RWPE2 (cell line): Measurements from ENCODE around the gene KCNAB3.

Source experiments
- ATAC-seq: fragments of 200-7000 bp; cut with Tn5 transposase; 3 replicates; pipeline ENCODE4 v1.9.1; 2021; ENCODE audit warnings: low read depth
- DNase-seq: peaks from one replicate; pipeline ENCODE4 v3.0.0-alpha.2; 2020; ENCODE audit warnings: low spot score
- H3K27ac ChIP-seq: fragments of 450-650 bp; 2 replicates; pipeline ENCODE4 v1.5.1; 2017; ENCODE audit warnings: mild to moderate bottlenecking; ENCODE audit not compliant: poor library complexity, severe bottlenecking
- H3K27me3 ChIP-seq: fragments of 250-450 bp; sonication (Bioruptor Pico); 2 replicates; pipeline ENCODE4 v1.5.1; 2021; ENCODE audit warnings: mild to moderate bottlenecking, moderate library complexity; ENCODE audit not compliant: insufficient read depth, poor library complexity, severe bottlenecking
- H3K36me3 ChIP-seq: fragments of 250-450 bp; sonication (Bioruptor Pico); 2 replicates; pipeline ENCODE4 v1.5.1; 2020; ENCODE audit warnings: low read depth, mild to moderate bottlenecking, moderate library complexity
- H3K4me1 ChIP-seq: fragments of 250-450 bp; sonication (Bioruptor Pico); 2 replicates; pipeline ENCODE4 v1.5.1; 2021; ENCODE audit warnings: mild to moderate bottlenecking, moderate library complexity; ENCODE audit not compliant: insufficient read depth, poor library complexity, severe bottlenecking
- H3K4me3 ChIP-seq: fragments of 250-450 bp; sonication (Bioruptor Pico); 2 replicates; pipeline ENCODE4 v1.5.1; 2021; ENCODE audit warnings: mild to moderate bottlenecking, moderate library complexity; ENCODE audit not compliant: severe bottlenecking
- H3K9me3 ChIP-seq: fragments of 250-450 bp; sonication (Bioruptor Pico); 2 replicates; pipeline ENCODE4 v1.5.1; 2021; ENCODE audit warnings: mild to moderate bottlenecking, moderate library complexity; ENCODE audit not compliant: severe bottlenecking
- CTCF ChIP-seq: fragments of 450-650 bp; IDR thresholded peaks from one replicate; pipeline ENCODE4 v1.5.1; 2017; ENCODE audit warnings: mild to moderate bottlenecking, moderate library complexity; ENCODE audit not compliant: poor library complexity, severe bottlenecking

Gene KCNAB3

DNA sequence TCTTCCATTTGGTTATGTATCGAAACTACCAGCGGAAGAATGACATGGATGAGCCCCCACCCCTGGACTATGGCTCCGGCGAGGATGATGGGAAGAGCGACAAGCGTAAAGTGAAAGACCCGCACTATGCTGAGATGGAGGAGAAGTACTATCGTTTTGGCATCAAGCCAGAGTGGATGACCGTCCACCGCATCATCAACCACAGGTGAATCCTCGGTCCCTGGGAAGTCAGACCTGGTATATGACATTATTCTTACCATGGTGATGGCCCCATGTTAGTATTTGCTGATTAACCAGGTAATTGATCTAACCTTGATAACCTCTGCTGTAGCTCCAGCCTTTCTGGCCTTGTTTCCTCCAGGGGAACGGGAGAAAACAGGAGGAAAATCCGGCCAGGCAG lies 32.6 kb downstream of the KCNAB3 start:
- ATAC-seq (no peak), DNase-seq (no peak)
- H3K36me3 ChIP-seq = peaks cover 78% of the 10 kb centered on the region
- no peak overlapping the region for H3K4me3 ChIP-seq
- H3K27ac ChIP-seq = no peak overlapping the region
- H3K27me3 ChIP-seq = no peaks in the 10 kb centered on the region
- H3K4me1 ChIP-seq = no peaks in the 10 kb centered on the region
- no peaks in the 10 kb centered on the region for H3K9me3 ChIP-seq
- TF ChIP-seq CTCF = no peak

- Histone ChIP-seq H3K9me3 (no peaks in the 10 kb centered on the region), H3K27me3 (no peaks in the 10 kb centered on the region), H3K4me3 (no peak overlapping the region), H3K27ac (no peak overlapping the region), H3K36me3 (peaks cover 75% of the 10 kb centered on the region), H3K4me1 (no peaks in the 10 kb centered on the region)
- ATAC-seq (no peak), DNase-seq (no peak)
- no peak for TF ChIP-seq CTCF
Measured at GRCh38 chr17:7894866-7895265, 34.8 kb downstream of the KCNAB3 start.

DNA sequence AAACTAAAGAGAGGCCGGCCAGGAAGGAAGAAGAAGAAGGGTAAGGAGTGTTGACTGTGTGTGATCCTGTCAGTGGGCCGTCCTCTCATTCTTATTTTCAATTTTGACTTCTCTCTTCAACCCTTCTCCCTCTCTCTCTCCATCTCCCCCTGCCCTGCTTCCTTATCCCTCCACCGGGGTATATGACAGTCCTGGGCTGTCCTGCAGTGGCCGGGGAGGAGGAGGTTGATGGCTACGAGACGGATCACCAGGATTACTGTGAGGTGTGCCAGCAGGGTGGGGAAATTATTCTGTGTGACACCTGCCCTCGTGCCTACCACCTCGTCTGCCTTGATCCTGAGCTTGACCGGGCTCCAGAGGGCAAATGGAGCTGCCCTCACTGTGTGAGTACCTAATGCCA lies 35.4 kb downstream of the KCNAB3 start:
- peaks cover 3% of the 10 kb centered on the region for H3K4me1 ChIP-seq

GRCh38 chr17:7893187-7893880 lies 36.3 kb downstream of the KCNAB3 start:
- no peaks in the 10 kb centered on the region for H3K27me3 ChIP-seq
- H3K27ac ChIP-seq = no peak overlapping the region
- no peak overlapping the region for H3K4me3 ChIP-seq
- peaks cover 65% of the 10 kb centered on the region for H3K36me3 ChIP-seq
- ATAC-seq (no peak), DNase-seq (no peak)
- peaks cover 12% of the 10 kb centered on the region for H3K4me1 ChIP-seq
- no peak for TF ChIP-seq CTCF
- H3K9me3 ChIP-seq = no peaks in the 10 kb centered on the region

More for the DNA sequence above, 35.4 kb downstream of the KCNAB3 start:
- H3K4me3 ChIP-seq = no peak overlapping the region
- ATAC-seq (no peak), DNase-seq (no peak)
- no peak overlapping the region for H3K27ac ChIP-seq
- H3K36me3 ChIP-seq = peaks cover 74% of the 10 kb centered on the region
- H3K27me3 ChIP-seq = no peaks in the 10 kb centered on the region
- H3K9me3 ChIP-seq = no peaks in the 10 kb centered on the region
- TF ChIP-seq CTCF = no peak
